Measurements from ENCODE around the gene PRKAG1.

PRKAG1 gene

GRCh38 chr12:48958049-48958388 is 60.6 kb downstream of the PRKAG1 start:
- H3K4me1 ChIP-seq (ENCODE audit: low read length), result peaks cover 20% of the 10 kb centered on the region
- H3K4me3 ChIP-seq (ENCODE audit: low read length), result peak overlapping the region; percentile 94
- H3K36me3 ChIP-seq (replicated peaks; ENCODE audit: low read depth, low read length), result peaks cover 3% of the 10 kb centered on the region
- peak overlapping the region; percentile 85 for H3K9ac ChIP-seq (ENCODE audit: low read length)
- no peaks in the 10 kb centered on the region for H3K27me3 ChIP-seq (ENCODE audit: low read depth, low read length)
- H3K9me3 ChIP-seq (ENCODE audit: insufficient read depth, low read length), result no peaks in the 10 kb centered on the region
- peaks cover 6% of the 10 kb centered on the region; the same call in 1 of the 2 replicates for H4K20me1 ChIP-seq (ENCODE audit: insufficient read depth, low read length)
- peak overlapping the region; percentile 97 for H3K4me2 ChIP-seq (ENCODE audit: low read length)
- no peak overlapping the region for H3K27ac ChIP-seq (ENCODE audit: low read length)
- TF ChIP-seq CTCF (IDR thresholded peaks at IDR 0.05; ENCODE audit: low read depth, low read length) (no peak), EZH2phosphoT487 (IDR thresholded peaks at IDR 0.05; ENCODE audit: low read depth) (no peak)
- H2AFZ ChIP-seq (ENCODE audit: low read depth, low read length), result peak overlapping the region; percentile 44; the same call in 1 of the 2 replicates
- peaks cover 38% of the 10 kb centered on the region for H3K79me2 ChIP-seq (ENCODE audit: low read length)

GRCh38 chr12:48957141-48958048 is 61.2 kb downstream of the PRKAG1 start, which contains the start of gene ARF3:
Gene ARF3, minus strand, starts transcription at chr12:48957487. Its CDS starts 16,392 bp downstream, at chr12:48941095.
- H3K79me2 ChIP-seq (ENCODE audit: low read length), result peaks cover 44% of the 10 kb centered on the region
- H3K27ac ChIP-seq (ENCODE audit: low read length), result peak within 1 kb of the TSS; percentile 42
- peaks cover 6% of the 10 kb centered on the region for H3K36me3 ChIP-seq (replicated peaks; ENCODE audit: low read depth, low read length)
- H3K9me3 ChIP-seq (ENCODE audit: insufficient read depth, low read length), result no peaks in the 10 kb centered on the region
- H4K20me1 ChIP-seq (ENCODE audit: insufficient read depth, low read length), result peaks cover 9% of the 10 kb centered on the region
- peak within 1 kb of the TSS; percentile 85 for H3K9ac ChIP-seq (ENCODE audit: low read length)
- peak within 1 kb of the TSS; percentile 97 for H3K4me2 ChIP-seq (ENCODE audit: low read length)
- peak within 1 kb of the TSS; percentile 73 for H2AFZ ChIP-seq (ENCODE audit: low read depth, low read length)
- H3K4me1 ChIP-seq (ENCODE audit: low read length), result peaks cover 20% of the 10 kb centered on the region
- no peak for TF ChIP-seq EZH2phosphoT487 (IDR thresholded peaks at IDR 0.05; ENCODE audit: low read depth)
- no peaks in the 10 kb centered on the region for H3K27me3 ChIP-seq (ENCODE audit: low read depth, low read length)
- peak within 1 kb of the TSS; percentile 94 for H3K4me3 ChIP-seq (ENCODE audit: low read length)

GRCh38 chr12:48956279-48957140 is 62.1 kb downstream of the PRKAG1 start:
- Histone ChIP-seq H2AFZ (ENCODE audit: low read depth, low read length) (peak overlapping the region; percentile 73; the same call in 1 of the 2 replicates), H3K36me3 (replicated peaks; ENCODE audit: low read depth, low read length) (peaks cover 6% of the 10 kb centered on the region), H3K4me3 (ENCODE audit: low read length) (peak overlapping the region; percentile 94), H3K9ac (ENCODE audit: low read length) (peak overlapping the region; percentile 85), H3K4me2 (ENCODE audit: low read length) (peak overlapping the region; percentile 97), H3K4me1 (ENCODE audit: low read length) (peaks cover 20% of the 10 kb centered on the region), H3K27ac (ENCODE audit: low read length) (peak overlapping the region; percentile 42), H3K9me3 (ENCODE audit: insufficient read depth, low read length) (no peaks in the 10 kb centered on the region), H4K20me1 (ENCODE audit: insufficient read depth, low read length) (peaks cover 14% of the 10 kb centered on the region), H3K79me2 (ENCODE audit: low read length) (peaks cover 50% of the 10 kb centered on the region), H3K27me3 (ENCODE audit: low read depth, low read length) (no peaks in the 10 kb centered on the region)
- TF ChIP-seq CTCF (IDR thresholded peaks at IDR 0.05; ENCODE audit: low read depth, low read length), result no peak
- no peak for TF ChIP-seq EZH2phosphoT487 (IDR thresholded peaks at IDR 0.05; ENCODE audit: low read depth)

- Histone ChIP-seq H2AFZ (ENCODE audit: low read depth, low read length) (no peak overlapping the region), H3K9ac (ENCODE audit: low read length) (no peak overlapping the region), H3K79me2 (ENCODE audit: low read length) (peaks cover 50% of the 10 kb centered on the region), H3K4me1 (ENCODE audit: low read length) (peaks cover 20% of the 10 kb centered on the region), H4K20me1 (ENCODE audit: insufficient read depth, low read length) (peaks cover 14% of the 10 kb centered on the region), H3K4me3 (ENCODE audit: low read length) (no peak overlapping the region), H3K27me3 (ENCODE audit: low read depth, low read length) (no peaks in the 10 kb centered on the region), H3K36me3 (replicated peaks; ENCODE audit: low read depth, low read length) (peaks cover 6% of the 10 kb centered on the region), H3K9me3 (ENCODE audit: insufficient read depth, low read length) (no peaks in the 10 kb centered on the region), H3K27ac (ENCODE audit: low read length) (no peak overlapping the region), H3K4me2 (ENCODE audit: low read length) (no peak overlapping the region)
- TF ChIP-seq EZH2phosphoT487 (IDR thresholded peaks at IDR 0.05; ENCODE audit: low read depth), result no peak
- TF ChIP-seq CTCF (IDR thresholded peaks at IDR 0.05; ENCODE audit: low read depth, low read length), result no peak
These were observed 63.6 kb downstream of the PRKAG1 start for GRCh38 chr12:48954841-48955501.

Measured in OCI-LY3 (cell line).